ENCODE results near the gene HCRTR1.

The HCRTR1 gene

DNA sequence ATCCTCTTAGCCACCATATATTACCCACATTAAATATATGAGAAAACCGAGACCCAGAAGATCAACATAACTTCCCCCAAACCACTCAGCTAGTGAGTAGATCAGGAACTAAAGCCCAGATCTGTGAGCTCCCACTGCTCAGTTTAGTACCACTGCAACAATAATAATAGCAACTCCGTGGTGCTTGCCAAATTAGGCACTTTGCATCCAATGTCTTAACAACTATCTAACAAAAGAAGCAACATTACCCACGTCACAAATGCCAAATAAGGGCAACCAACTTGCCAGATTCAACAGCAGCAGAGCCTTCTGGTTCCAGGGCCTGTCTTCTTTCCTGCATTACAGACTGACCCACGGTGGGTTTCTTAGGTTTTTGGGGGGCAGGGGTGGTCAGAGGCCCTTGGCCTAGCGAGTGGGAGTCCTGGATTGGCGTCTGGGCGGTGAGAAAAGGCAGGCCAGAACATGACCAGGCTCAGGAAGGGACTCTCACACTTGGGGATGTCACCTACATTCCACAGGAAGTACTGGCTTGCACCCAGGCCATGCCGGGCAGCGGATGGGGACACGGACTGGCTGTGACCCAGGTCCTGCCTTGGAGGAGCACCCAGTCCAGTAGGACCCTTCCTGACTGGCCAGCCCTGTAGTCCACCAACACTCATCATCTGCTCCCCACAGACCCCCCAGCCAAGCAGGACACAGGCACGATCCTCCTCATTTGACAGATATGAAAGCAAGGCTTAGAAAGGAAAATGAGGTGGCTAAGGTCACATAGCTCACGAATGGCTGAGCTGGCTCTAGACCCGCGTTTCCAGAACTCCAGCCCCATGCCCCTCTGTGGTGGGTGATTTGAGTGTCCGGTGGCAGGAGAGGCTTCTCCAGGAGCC is 4.6 kb downstream of the HCRTR1 start:
- TF ChIP-seq, protein P1, sequence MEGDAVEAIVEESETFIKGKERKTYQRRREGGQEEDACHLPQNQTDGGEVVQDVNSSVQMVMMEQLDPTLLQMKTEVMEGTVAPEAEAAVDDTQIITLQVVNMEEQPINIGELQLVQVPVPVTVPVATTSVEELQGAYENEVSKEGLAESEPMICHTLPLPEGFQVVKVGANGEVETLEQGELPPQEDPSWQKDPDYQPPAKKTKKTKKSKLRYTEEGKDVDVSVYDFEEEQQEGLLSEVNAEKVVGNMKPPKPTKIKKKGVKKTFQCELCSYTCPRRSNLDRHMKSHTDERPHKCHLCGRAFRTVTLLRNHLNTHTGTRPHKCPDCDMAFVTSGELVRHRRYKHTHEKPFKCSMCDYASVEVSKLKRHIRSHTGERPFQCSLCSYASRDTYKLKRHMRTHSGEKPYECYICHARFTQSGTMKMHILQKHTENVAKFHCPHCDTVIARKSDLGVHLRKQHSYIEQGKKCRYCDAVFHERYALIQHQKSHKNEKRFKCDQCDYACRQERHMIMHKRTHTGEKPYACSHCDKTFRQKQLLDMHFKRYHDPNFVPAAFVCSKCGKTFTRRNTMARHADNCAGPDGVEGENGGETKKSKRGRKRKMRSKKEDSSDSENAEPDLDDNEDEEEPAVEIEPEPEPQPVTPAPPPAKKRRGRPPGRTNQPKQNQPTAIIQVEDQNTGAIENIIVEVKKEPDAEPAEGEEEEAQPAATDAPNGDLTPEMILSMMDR (IDR thresholded peaks at IDR 0.05): no peak

GRCh38 chr1:31623365-31623764 is 5.9 kb downstream of the HCRTR1 start:
- TF ChIP-seq, protein P1 (IDR thresholded peaks at IDR 0.05): no peak

DNA sequence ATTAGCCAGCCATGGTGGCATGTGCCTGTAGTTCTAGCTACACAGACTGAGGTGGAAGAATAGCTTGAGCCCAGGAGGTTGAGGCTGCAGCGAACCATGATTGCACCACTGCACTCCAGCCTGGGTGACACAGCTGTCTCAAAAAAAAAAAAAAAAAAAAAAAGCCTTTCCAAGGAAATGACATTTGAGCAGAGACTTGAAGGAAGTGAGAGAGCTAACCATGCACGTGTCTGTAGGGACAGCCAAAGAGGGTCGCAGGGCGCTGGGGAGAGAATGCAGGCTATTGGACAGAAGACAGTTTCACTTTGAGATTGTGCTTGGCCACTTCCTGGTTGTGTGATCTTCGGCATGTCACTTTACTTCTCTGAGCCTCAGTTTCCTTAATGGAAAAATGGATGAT is 6.8 kb downstream of the HCRTR1 start:
- TF ChIP-seq, protein P1 (IDR thresholded peaks at IDR 0.05): no peak

GRCh38 chr1:31624731-31625514 is 7.4 kb downstream of the HCRTR1 start:
- TF ChIP-seq, protein P1 (IDR thresholded peaks at IDR 0.05): no peak

- TF ChIP-seq, protein P1 (IDR thresholded peaks at IDR 0.05): no peak
Observed at GRCh38 chr1:31625561-31626222, 8.2 kb downstream of the HCRTR1 start.

- TF ChIP-seq, protein P1 (IDR thresholded peaks at IDR 0.05): no peak
Observed at GRCh38 chr1:31626223-31627207, 9.0 kb downstream of the HCRTR1 start.
